ENCODE data around the gene ZNF160.

DNA sequence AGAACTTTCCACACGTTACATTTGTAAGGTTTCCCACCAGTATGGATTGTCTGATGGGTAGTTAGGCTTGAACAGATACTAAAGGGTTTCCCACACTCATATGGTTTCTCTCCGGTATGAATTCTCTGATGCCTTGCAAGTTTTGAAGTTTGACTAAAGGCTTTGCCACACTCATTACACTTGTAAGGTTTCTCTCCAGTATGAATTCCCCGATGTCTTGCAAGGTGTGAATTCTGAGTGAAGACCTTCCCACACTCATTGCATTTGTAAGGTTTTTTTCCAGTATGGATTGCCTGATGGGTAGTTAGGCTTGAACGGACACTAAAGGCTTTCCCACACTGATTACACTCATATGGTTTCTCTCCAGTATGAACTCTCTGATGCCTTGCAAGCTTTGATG, 37.1 kb upstream of the ZNF160 start:
- TF ChIP-seq POLR2AphosphoS5 (IDR thresholded peaks at IDR 0.05) (no peak), CTCF (IDR thresholded peaks at IDR 0.05) (no peak)
